Measurements from ENCODE around the gene CDK2AP2. TPM values are rescaled to one million over a fixed set of nuclear protein-coding genes. Genes with fewer than 3 reads are reported as not detected.
A peak's percentile ranks its signal among the peaks of the same experiment; 100 is the strongest.

CDK2AP2 gene
- total RNA-seq, 2 experiments from 2014 or later: 53.5 to 55.5 TPM

DNA sequence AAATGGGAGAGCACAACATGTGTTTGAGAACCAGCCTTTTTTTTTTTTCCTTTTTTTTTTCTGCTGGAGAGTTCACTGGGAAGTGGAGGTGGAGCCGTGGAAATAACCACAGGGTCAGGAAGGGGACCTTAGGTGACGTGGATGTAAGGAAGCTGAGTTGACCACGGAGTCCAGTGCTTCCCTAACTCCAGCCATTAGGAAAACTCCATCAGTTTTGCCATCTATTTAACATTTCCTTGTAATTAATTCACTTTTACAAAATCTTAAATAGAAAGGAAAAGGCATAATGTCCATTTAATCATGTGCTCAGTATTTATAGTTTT is 2.0 kb upstream of the CDK2AP2 start:
- Mint-ChIP-seq H3K4me1 (ENCODE audit: low read depth) (peaks cover 27% of the 10 kb centered on the region), H3K27me3 (no peaks in the 10 kb centered on the region), H3K9me3 (no peaks in the 10 kb centered on the region), H3K36me3 (ENCODE audit: low read depth) (peaks cover 8% of the 10 kb centered on the region), H3K4me3 (peak overlapping the region; percentile 89), H3K27ac (no peak overlapping the region)
- intact Hi-C loops (cut with micrococcal nuclease): no loop called here
- ATAC-seq (no peak), DNase-seq (no peak)
- TF ChIP-seq, protein P1, sequence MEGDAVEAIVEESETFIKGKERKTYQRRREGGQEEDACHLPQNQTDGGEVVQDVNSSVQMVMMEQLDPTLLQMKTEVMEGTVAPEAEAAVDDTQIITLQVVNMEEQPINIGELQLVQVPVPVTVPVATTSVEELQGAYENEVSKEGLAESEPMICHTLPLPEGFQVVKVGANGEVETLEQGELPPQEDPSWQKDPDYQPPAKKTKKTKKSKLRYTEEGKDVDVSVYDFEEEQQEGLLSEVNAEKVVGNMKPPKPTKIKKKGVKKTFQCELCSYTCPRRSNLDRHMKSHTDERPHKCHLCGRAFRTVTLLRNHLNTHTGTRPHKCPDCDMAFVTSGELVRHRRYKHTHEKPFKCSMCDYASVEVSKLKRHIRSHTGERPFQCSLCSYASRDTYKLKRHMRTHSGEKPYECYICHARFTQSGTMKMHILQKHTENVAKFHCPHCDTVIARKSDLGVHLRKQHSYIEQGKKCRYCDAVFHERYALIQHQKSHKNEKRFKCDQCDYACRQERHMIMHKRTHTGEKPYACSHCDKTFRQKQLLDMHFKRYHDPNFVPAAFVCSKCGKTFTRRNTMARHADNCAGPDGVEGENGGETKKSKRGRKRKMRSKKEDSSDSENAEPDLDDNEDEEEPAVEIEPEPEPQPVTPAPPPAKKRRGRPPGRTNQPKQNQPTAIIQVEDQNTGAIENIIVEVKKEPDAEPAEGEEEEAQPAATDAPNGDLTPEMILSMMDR (IDR thresholded peaks at IDR 0.05): no peak
- ChIA-PET CTCF (no interaction called here), POLR2A (no interaction called here)

- no peaks in the 10 kb centered on the region for H3K27me3 Mint-ChIP-seq
Measured at GRCh38 chr11:67508486-67509121, 642 bp upstream of the CDK2AP2 start.

GRCh38 chr11:67507242-67507863 is 609 bp downstream of the CDK2AP2 start:
- intact Hi-C loops (cut with micrococcal nuclease): loop anchor here (5.0 kb wide), 1 partner anchor 70 kb away; the partner anchor contains the start of gene PTPRCAP
- ChIA-PET POLR2A (interaction anchor here (0.7 to 1.5 kb wide), 4 partner anchors 22 to 99 kb away, joined by 3 to 5 read pairs (median 4); partner anchors contain the start of genes AIP and PTPRCAP), CTCF (interaction anchor here (1.0 to 1.5 kb wide), 5 partner anchors 22 to 156 kb away, joined by 3 to 6 read pairs (median 5); partner anchors contain the start of genes PTPRCAP and TMEM134)
- peak overlapping the region; percentile 89 for H3K4me3 Mint-ChIP-seq
- TF ChIP-seq, protein P1 (IDR thresholded peaks at IDR 0.05): no peak
- peaks cover 35% of the 10 kb centered on the region for H3K4me1 Mint-ChIP-seq (ENCODE audit: low read depth)
- H3K36me3 Mint-ChIP-seq (ENCODE audit: low read depth): peaks cover 15% of the 10 kb centered on the region
- peak overlapping the region; percentile 88 for H3K27ac Mint-ChIP-seq
- H3K27me3 Mint-ChIP-seq: no peaks in the 10 kb centered on the region
- H3K9me3 Mint-ChIP-seq: no peaks in the 10 kb centered on the region
- ATAC-seq (no peak), DNase-seq (no peak)

More at GRCh38 chr11:67508486-67509121, 642 bp upstream of the CDK2AP2 start:
- DNase-seq (peak; percentile 100), ATAC-seq (peak; percentile 28)
- TF ChIP-seq, protein P1 (IDR thresholded peaks at IDR 0.05): no peak
- Mint-ChIP-seq H3K36me3 (ENCODE audit: low read depth) (peaks cover 11% of the 10 kb centered on the region), H3K9me3 (no peaks in the 10 kb centered on the region), H3K4me1 (ENCODE audit: low read depth) (peaks cover 28% of the 10 kb centered on the region), H3K27ac (peak overlapping the region; percentile 82), H3K4me3 (peak overlapping the region; percentile 89)
- intact Hi-C loops (cut with micrococcal nuclease): loop anchor here (5.0 kb wide), 1 partner anchor 71 kb away; the partner anchor contains the start of gene PTPRCAP
- CTCF ChIA-PET: interaction anchor here (1.1 to 1.5 kb wide), 3 partner anchors 40 to 157 kb away, joined by 5 to 6 read pairs (median 5); partner anchors contain the start of genes PTPRCAP and TMEM134
- POLR2A ChIA-PET: interaction anchor here (0.7 to 1.5 kb wide), 2 partner anchors 23 to 26 kb away, joined by 3 to 5 read pairs; partner anchors contain the start of gene AIP

DNA sequence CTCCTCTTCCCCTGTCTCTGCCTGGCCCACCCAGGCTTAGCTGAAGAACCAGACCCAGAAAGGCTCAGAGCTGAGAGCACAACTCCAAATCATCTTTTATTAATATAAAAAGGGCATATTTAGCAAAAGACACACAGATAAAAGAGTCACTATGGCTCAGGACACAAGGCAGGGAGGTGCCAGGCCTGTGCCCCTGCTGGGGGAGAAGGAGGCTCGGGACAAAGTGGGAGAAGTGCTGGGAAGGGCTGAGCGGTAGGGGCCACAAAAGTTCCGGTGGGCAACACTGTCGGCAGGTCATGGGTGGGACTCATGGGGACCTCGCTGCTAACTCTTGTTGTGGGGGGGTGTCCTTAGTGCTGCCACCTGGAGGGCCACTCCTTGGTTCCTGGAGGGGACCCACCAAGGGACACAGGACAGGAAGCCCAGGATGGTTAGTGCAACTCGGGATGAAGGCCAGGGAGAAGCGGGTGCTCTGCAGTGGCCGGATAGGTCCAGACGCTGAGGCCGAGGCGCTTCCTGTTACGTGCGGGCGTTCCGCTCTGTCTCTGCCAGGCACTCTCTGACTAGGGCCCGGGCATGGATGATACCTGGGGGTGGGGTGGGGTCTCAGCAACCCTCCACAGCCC is 1.4 kb downstream of the CDK2AP2 start:
- no peak for DNase-seq
- Mint-ChIP-seq H3K27ac (peak overlapping the region; percentile 88), H3K36me3 (ENCODE audit: low read depth) (peaks cover 15% of the 10 kb centered on the region), H3K4me1 (ENCODE audit: low read depth) (peaks cover 39% of the 10 kb centered on the region), H3K4me3 (peak overlapping the region; percentile 89), H3K9me3 (no peaks in the 10 kb centered on the region), H3K27me3 (no peaks in the 10 kb centered on the region)
- intact Hi-C loops (cut with micrococcal nuclease): loop anchor here (1.0 to 5.0 kb wide), 2 partner anchors 22 to 69 kb away; partner anchors contain the start of gene PTPRCAP
- CTCF ChIA-PET: interaction anchor here (0.6 to 1.9 kb wide), 9 partner anchors 15 to 155 kb away, joined by 3 to 8 read pairs (median 4); partner anchors contain the start of genes PPP1CA and TMEM134
- TF ChIP-seq, protein P1 (IDR thresholded peaks at IDR 0.05): peak; percentile 54
- ATAC-seq: no peak
- POLR2A ChIA-PET: interaction anchor here (0.8 to 8.8 kb wide), 6 partner anchors 18 to 103 kb away, joined by 3 to 108 read pairs (median 5); partner anchors contain the start of genes PTPRCAP and TBC1D10C
